DND-41 (cell line): ENCODE data around the gene MAGI3.

Source experiments
- ATAC-seq: fragments of 200-7000 bp; cut with Tn5 transposase; 3 replicates; pipeline ENCODE4 v1.9.1; 2021; ENCODE audit warnings: low read depth; ENCODE audit not compliant: insufficient read depth
- DNase-seq: peaks from one replicate; pipeline ENCODE4 v3.0.0-alpha.2; 2020
- H2AFZ ChIP-seq: 2 replicates; pipeline ENCODE4 v1.6.0; 2012; ENCODE audit warnings: low read depth, low read length
- H3K27ac ChIP-seq: 2 replicates; pipeline ENCODE4 v1.5.1; 2012; ENCODE audit warnings: low read length, inconsistent platforms
- H3K27me3 ChIP-seq: fragments of 200-600 bp; sonication (generic); 2 replicates; pipeline ENCODE4 v1.6.0; 2012; ENCODE audit warnings: low read length, mild to moderate bottlenecking, inconsistent platforms; ENCODE audit not compliant: insufficient read depth, poor library complexity
- H3K36me3 ChIP-seq: 2 replicates; pipeline ENCODE4 v1.5.1; 2012; ENCODE audit warnings: low read length, inconsistent platforms; ENCODE audit not compliant: insufficient read depth
- H3K4me1 ChIP-seq: 2 replicates; pipeline ENCODE4 v1.5.1; 2012; ENCODE audit warnings: mild to moderate bottlenecking, low read length; ENCODE audit not compliant: insufficient read depth
- H3K4me2 ChIP-seq: 2 replicates; pipeline ENCODE4 v1.6.0; 2012; ENCODE audit warnings: mild to moderate bottlenecking, moderate library complexity, low read length, inconsistent platforms; ENCODE audit not compliant: insufficient read depth
- H3K4me3 ChIP-seq, 2 experiments: fragments of 200-600 bp in 1 of 2; shearing (Covaris generic) in 1 of 2; 2 replicates each; pipeline ENCODE4 v1.5.1; 2012 to 2016; ENCODE audit warnings: inconsistent platforms in 2 of 2, low read length in 2 of 2, mild to moderate bottlenecking in 2 of 2, low read depth in 1 of 2, moderate library complexity in 1 of 2
- H3K79me2 ChIP-seq: 2 replicates; pipeline ENCODE4 v1.6.0; 2012; ENCODE audit warnings: low read length, inconsistent platforms; ENCODE audit not compliant: insufficient read depth
- H3K9ac ChIP-seq: 2 replicates; pipeline ENCODE4 v1.6.0; 2012; ENCODE audit warnings: low read depth, mild to moderate bottlenecking, inconsistent platforms, low read length, moderate library complexity
- H3K9me3 ChIP-seq: 2 replicates; pipeline ENCODE4 v1.5.1; 2012; ENCODE audit warnings: low read length, moderate library complexity, mild to moderate bottlenecking, inconsistent platforms; ENCODE audit not compliant: insufficient read depth, severe bottlenecking
- H4K20me1 ChIP-seq: 2 replicates; pipeline ENCODE4 v1.6.0; 2012; ENCODE audit warnings: low read length; ENCODE audit not compliant: insufficient read depth
- EZH2 ChIP-seq: IDR thresholded peaks from 3 replicates; pipeline ENCODE4 v1.6.1; 2012; ENCODE audit warnings: borderline replicate concordance, low read depth, mild to moderate bottlenecking, moderate library complexity, low read length, inconsistent platforms; ENCODE audit not compliant: severe bottlenecking
- TF ChIP-seq, protein P1 (sequence below): IDR thresholded peaks from 2 replicates; pipeline ENCODE4 v1.5.1; 2012; ENCODE audit warnings: borderline replicate concordance, low read length, moderate library complexity, mild to moderate bottlenecking; ENCODE audit not compliant: poor library complexity, severe bottlenecking; ENCODE audit errors: extremely low read depth

MAGI3 gene

GRCh38 chr1:113543110-113543509 is 152.8 kb downstream of the MAGI3 start:
- DNase-seq = no peak

GRCh38 chr1:113545210-113545609 is 154.9 kb downstream of the MAGI3 start:
- TF ChIP-seq, protein P1, sequence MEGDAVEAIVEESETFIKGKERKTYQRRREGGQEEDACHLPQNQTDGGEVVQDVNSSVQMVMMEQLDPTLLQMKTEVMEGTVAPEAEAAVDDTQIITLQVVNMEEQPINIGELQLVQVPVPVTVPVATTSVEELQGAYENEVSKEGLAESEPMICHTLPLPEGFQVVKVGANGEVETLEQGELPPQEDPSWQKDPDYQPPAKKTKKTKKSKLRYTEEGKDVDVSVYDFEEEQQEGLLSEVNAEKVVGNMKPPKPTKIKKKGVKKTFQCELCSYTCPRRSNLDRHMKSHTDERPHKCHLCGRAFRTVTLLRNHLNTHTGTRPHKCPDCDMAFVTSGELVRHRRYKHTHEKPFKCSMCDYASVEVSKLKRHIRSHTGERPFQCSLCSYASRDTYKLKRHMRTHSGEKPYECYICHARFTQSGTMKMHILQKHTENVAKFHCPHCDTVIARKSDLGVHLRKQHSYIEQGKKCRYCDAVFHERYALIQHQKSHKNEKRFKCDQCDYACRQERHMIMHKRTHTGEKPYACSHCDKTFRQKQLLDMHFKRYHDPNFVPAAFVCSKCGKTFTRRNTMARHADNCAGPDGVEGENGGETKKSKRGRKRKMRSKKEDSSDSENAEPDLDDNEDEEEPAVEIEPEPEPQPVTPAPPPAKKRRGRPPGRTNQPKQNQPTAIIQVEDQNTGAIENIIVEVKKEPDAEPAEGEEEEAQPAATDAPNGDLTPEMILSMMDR = no peak
- no peak for TF ChIP-seq EZH2
- no peaks in the 10 kb centered on the region for H3K4me1 ChIP-seq
- H3K36me3 ChIP-seq = no peaks in the 10 kb centered on the region
- H3K27me3 ChIP-seq = no peaks in the 10 kb centered on the region
- H3K4me3 ChIP-seq = no peak overlapping the region
- no peaks in the 10 kb centered on the region for H3K79me2 ChIP-seq
- no peaks in the 10 kb centered on the region; the same call in 1 of the 2 replicates for H4K20me1 ChIP-seq
- H3K4me2 ChIP-seq = no peak overlapping the region
- no peak overlapping the region for H3K27ac ChIP-seq
- no peak overlapping the region for H2AFZ ChIP-seq
- H3K9me3 ChIP-seq = no peaks in the 10 kb centered on the region
- H3K9ac ChIP-seq = no peak overlapping the region
- ATAC-seq (no peak), DNase-seq (no peak)

More at GRCh38 chr1:113543110-113543509, 152.8 kb downstream of the MAGI3 start:
- TF ChIP-seq, protein P1 = no peak
- no peak for TF ChIP-seq EZH2
- no peak for ATAC-seq
- Histone ChIP-seq H3K9me3 (no peaks in the 10 kb centered on the region), H4K20me1 (no peaks in the 10 kb centered on the region), H3K9ac (no peak overlapping the region), H3K27ac (no peak overlapping the region), H3K36me3 (no peaks in the 10 kb centered on the region), H3K4me1 (no peaks in the 10 kb centered on the region), H3K4me2 (no peak overlapping the region), H3K4me3 (no peak overlapping the region), H3K79me2 (no peaks in the 10 kb centered on the region), H3K27me3 (no peaks in the 10 kb centered on the region), H2AFZ (no peak overlapping the region)

- Histone ChIP-seq H4K20me1 (no peaks in the 10 kb centered on the region; the same call in 1 of the 2 replicates), H3K79me2 (no peaks in the 10 kb centered on the region), H2AFZ (no peak overlapping the region), H3K9me3 (no peaks in the 10 kb centered on the region), H3K4me3 (no peak overlapping the region), H3K4me1 (no peaks in the 10 kb centered on the region), H3K4me2 (no peak overlapping the region), H3K36me3 (no peaks in the 10 kb centered on the region), H3K27me3 (no peaks in the 10 kb centered on the region), H3K27ac (no peak overlapping the region), H3K9ac (no peak overlapping the region)
- DNase-seq (no peak), ATAC-seq (no peak)
- no peak for TF ChIP-seq EZH2
- TF ChIP-seq, protein P1 = no peak
Measured at GRCh38 chr1:113545626-113546025, 155.3 kb downstream of the MAGI3 start.

DNA sequence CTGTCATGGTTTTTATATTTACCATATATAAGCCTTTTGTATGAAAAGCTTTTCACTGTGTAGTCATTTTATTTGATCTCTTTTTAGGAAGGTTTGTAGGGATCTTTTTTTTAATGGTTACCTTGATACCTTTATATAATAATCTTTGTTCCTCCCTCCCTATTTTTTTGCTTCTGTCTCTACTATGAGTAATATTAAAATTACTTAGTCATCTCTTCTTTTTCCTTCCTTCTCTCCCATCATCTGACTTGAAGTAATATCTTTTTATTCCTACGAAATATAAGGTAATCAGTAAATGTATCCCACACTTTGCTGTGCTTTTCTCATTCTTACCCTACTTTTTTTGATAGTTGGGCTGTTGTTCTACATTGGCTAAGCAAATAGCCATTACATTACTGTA is 161.4 kb downstream of the MAGI3 start:
- no peaks in the 10 kb centered on the region for H3K36me3 ChIP-seq
- H2AFZ ChIP-seq = no peak overlapping the region
- H3K4me1 ChIP-seq = no peaks in the 10 kb centered on the region
- no peak overlapping the region for H3K27ac ChIP-seq
- no peak overlapping the region for H3K4me3 ChIP-seq
- no peaks in the 10 kb centered on the region for H3K79me2 ChIP-seq
- no peak for TF ChIP-seq EZH2
- TF ChIP-seq, protein P1 = no peak
- H3K9me3 ChIP-seq = no peaks in the 10 kb centered on the region
- H3K4me2 ChIP-seq = no peak overlapping the region
- DNase-seq (no peak), ATAC-seq (no peak)
- H3K27me3 ChIP-seq = no peaks in the 10 kb centered on the region
- H4K20me1 ChIP-seq = no peaks in the 10 kb centered on the region; the same call in 1 of the 2 replicates
- no peak overlapping the region for H3K9ac ChIP-seq
